Measurements from ENCODE around the gene SERPINB10.

- TF ChIP-seq CTCF (IDR thresholded peaks at IDR 0.05; ENCODE audit: insufficient read depth, low read length) (no peak), GABPA (IDR thresholded peaks at IDR 0.05; ENCODE audit: low read depth) (no peak), POLR2AphosphoS5 (IDR thresholded peaks at IDR 0.05; ENCODE audit: low read depth) (no peak)
These were observed 53.8 kb downstream of the SERPINB10 start for GRCh38 chr18:63961435-63961980.

Measured in HL-60 (cell line).